Measurements from ENCODE around the gene CLMN. TPM values are rescaled to one million over a fixed set of nuclear protein-coding genes. Genes with fewer than 3 reads are reported as not detected.

Gene CLMN
- total and polyA plus RNA-seq, 2 donors, result 0.71 to 1.9 TPM

GRCh38 chr14:95311752-95312151 is 8.0 kb downstream of the CLMN start:
- peaks cover 0 to 4% of the 10 kb centered on the region in 2 donors for H3K27me3 ChIP-seq (ENCODE audit: control insufficient read depth in 2 of 2, insufficient read depth in 1 of 2, low read length in 1 of 2)
- WGBS, result 85% methylated on average over 7 of the region's 7 CpGs
- peaks cover 0 to 3% of the 10 kb centered on the region in 2 donors for H3K4me1 ChIP-seq (ENCODE audit: control insufficient read depth in 2 of 2, insufficient read depth in 2 of 2, low read length in 2 of 2)
- no peak overlapping the region for H3K27ac ChIP-seq (ENCODE audit: low read depth in 1 of 2, low read length in 1 of 2)
- no peak overlapping the region for H3K4me3 ChIP-seq (ENCODE audit: low read length in 2 of 2)
- H3K9me3 ChIP-seq (ENCODE audit: control insufficient read depth in 2 of 2, insufficient read depth in 1 of 2, low read length in 1 of 2), result no peaks in the 10 kb centered on the region
- H3K36me3 ChIP-seq (ENCODE audit: control insufficient read depth in 2 of 2, insufficient read depth in 2 of 2, low read length in 1 of 2), result no peaks in the 10 kb centered on the region
- no peak for DNase-seq (ENCODE audit: low read depth in 6 of 9, low spot score in 9 of 9)

- peaks cover 0 to 2% of the 10 kb centered on the region in 2 donors for H3K27me3 ChIP-seq (ENCODE audit: control insufficient read depth in 2 of 2, insufficient read depth in 1 of 2, low read length in 1 of 2)
- H3K4me1 ChIP-seq (ENCODE audit: control insufficient read depth in 2 of 2, insufficient read depth in 2 of 2, low read length in 2 of 2), result peaks cover 0 to 1% of the 10 kb centered on the region in 2 donors
- no peak for DNase-seq (ENCODE audit: low read depth in 6 of 9, low spot score in 9 of 9)
- H3K27ac ChIP-seq (ENCODE audit: low read depth in 1 of 2, low read length in 1 of 2), result no peak overlapping the region
- H3K36me3 ChIP-seq (ENCODE audit: control insufficient read depth in 2 of 2, insufficient read depth in 2 of 2, low read length in 1 of 2), result no peaks in the 10 kb centered on the region
- 94% methylated on average over 16 of the region's 16 CpGs for WGBS
- H3K9me3 ChIP-seq (ENCODE audit: control insufficient read depth in 2 of 2, insufficient read depth in 1 of 2, low read length in 1 of 2), result no peaks in the 10 kb centered on the region
- H3K4me3 ChIP-seq (ENCODE audit: low read length in 2 of 2), result no peak overlapping the region
These were observed 8.9 kb downstream of the CLMN start for GRCh38 chr14:95310635-95311380.

- 96% methylated on average over 10 of the region's 10 CpGs for WGBS
- Histone ChIP-seq H3K36me3 (ENCODE audit: control insufficient read depth in 2 of 2, insufficient read depth in 2 of 2, low read length in 1 of 2) (no peaks in the 10 kb centered on the region), H3K4me1 (ENCODE audit: control insufficient read depth in 2 of 2, insufficient read depth in 2 of 2, low read length in 2 of 2) (no peaks in the 10 kb centered on the region), H3K4me3 (ENCODE audit: low read length in 2 of 2) (no peak overlapping the region), H3K27me3 (ENCODE audit: control insufficient read depth in 2 of 2, insufficient read depth in 1 of 2, low read length in 1 of 2) (peaks cover 0 to 2% of the 10 kb centered on the region in 2 donors), H3K9me3 (ENCODE audit: control insufficient read depth in 2 of 2, insufficient read depth in 1 of 2, low read length in 1 of 2) (no peaks in the 10 kb centered on the region), H3K27ac (ENCODE audit: low read depth in 1 of 2, low read length in 1 of 2) (no peak overlapping the region)
- DNase-seq (ENCODE audit: low read depth in 6 of 9, low spot score in 9 of 9), result no peak
These were observed 10.3 kb downstream of the CLMN start for GRCh38 chr14:95309261-95310051.

GRCh38 chr14:95308073-95308472 is 11.6 kb downstream of the CLMN start:
- Histone ChIP-seq H3K4me1 (ENCODE audit: control insufficient read depth in 2 of 2, insufficient read depth in 2 of 2, low read length in 2 of 2) (no peaks in the 10 kb centered on the region), H3K27me3 (ENCODE audit: control insufficient read depth in 2 of 2, insufficient read depth in 1 of 2, low read length in 1 of 2) (peaks cover 0 to 2% of the 10 kb centered on the region in 2 donors), H3K36me3 (ENCODE audit: control insufficient read depth in 2 of 2, insufficient read depth in 2 of 2, low read length in 1 of 2) (no peaks in the 10 kb centered on the region), H3K27ac (ENCODE audit: low read depth in 1 of 2, low read length in 1 of 2) (no peak overlapping the region), H3K9me3 (ENCODE audit: control insufficient read depth in 2 of 2, insufficient read depth in 1 of 2, low read length in 1 of 2) (no peaks in the 10 kb centered on the region), H3K4me3 (ENCODE audit: low read length in 2 of 2) (no peak overlapping the region)
- WGBS, result 93% methylated on average over 1 of the region's 1 CpG
- DNase-seq (ENCODE audit: low read depth in 6 of 9, low spot score in 9 of 9), result no peak

- Histone ChIP-seq H3K27ac (ENCODE audit: low read depth in 1 of 2, low read length in 1 of 2) (no peak overlapping the region), H3K36me3 (ENCODE audit: control insufficient read depth in 2 of 2, insufficient read depth in 2 of 2, low read length in 1 of 2) (no peaks in the 10 kb centered on the region), H3K9me3 (ENCODE audit: control insufficient read depth in 2 of 2, insufficient read depth in 1 of 2, low read length in 1 of 2) (no peaks in the 10 kb centered on the region), H3K27me3 (ENCODE audit: control insufficient read depth in 2 of 2, insufficient read depth in 1 of 2, low read length in 1 of 2) (peaks cover 0 to 2% of the 10 kb centered on the region in 2 donors), H3K4me1 (ENCODE audit: control insufficient read depth in 2 of 2, insufficient read depth in 2 of 2, low read length in 2 of 2) (no peaks in the 10 kb centered on the region), H3K4me3 (ENCODE audit: low read length in 2 of 2) (no peak overlapping the region)
- no peak for DNase-seq (ENCODE audit: low read depth in 6 of 9, low spot score in 9 of 9)
- 80% methylated on average over 14 of the region's 14 CpGs for WGBS
These were observed 12.2 kb downstream of the CLMN start for GRCh38 chr14:95307402-95308041.

GRCh38 chr14:95305940-95306339 is 13.8 kb downstream of the CLMN start:
- Histone ChIP-seq H3K36me3 (ENCODE audit: control insufficient read depth in 2 of 2, insufficient read depth in 2 of 2, low read length in 1 of 2) (no peaks in the 10 kb centered on the region), H3K4me3 (ENCODE audit: low read length in 2 of 2) (no peak overlapping the region), H3K4me1 (ENCODE audit: control insufficient read depth in 2 of 2, insufficient read depth in 2 of 2, low read length in 2 of 2) (no peaks in the 10 kb centered on the region), H3K9me3 (ENCODE audit: control insufficient read depth in 2 of 2, insufficient read depth in 1 of 2, low read length in 1 of 2) (no peaks in the 10 kb centered on the region), H3K27me3 (ENCODE audit: control insufficient read depth in 2 of 2, insufficient read depth in 1 of 2, low read length in 1 of 2) (peaks cover 0 to 2% of the 10 kb centered on the region in 2 donors), H3K27ac (ENCODE audit: low read depth in 1 of 2, low read length in 1 of 2) (no peak overlapping the region)
- DNase-seq (ENCODE audit: low read depth in 6 of 9, low spot score in 9 of 9), result no peak
- 69% methylated on average over 4 of the region's 4 CpGs for WGBS

- H3K36me3 ChIP-seq (ENCODE audit: control insufficient read depth in 2 of 2, insufficient read depth in 2 of 2, low read length in 1 of 2), result no peaks in the 10 kb centered on the region
- no peaks in the 10 kb centered on the region for H3K9me3 ChIP-seq (ENCODE audit: control insufficient read depth in 2 of 2, insufficient read depth in 1 of 2, low read length in 1 of 2)
- no peak overlapping the region for H3K27ac ChIP-seq (ENCODE audit: low read depth in 1 of 2, low read length in 1 of 2)
- H3K4me3 ChIP-seq (ENCODE audit: low read length in 2 of 2), result no peak overlapping the region
- no peaks in the 10 kb centered on the region for H3K4me1 ChIP-seq (ENCODE audit: control insufficient read depth in 2 of 2, insufficient read depth in 2 of 2, low read length in 2 of 2)
- DNase-seq (ENCODE audit: low read depth in 6 of 9, low spot score in 9 of 9), result no peak
- H3K27me3 ChIP-seq (ENCODE audit: control insufficient read depth in 2 of 2, insufficient read depth in 1 of 2, low read length in 1 of 2), result peaks cover 0 to 2% of the 10 kb centered on the region in 2 donors
- 95% methylated on average over 7 of the region's 7 CpGs for WGBS
These were observed 14.6 kb downstream of the CLMN start for GRCh38 chr14:95305145-95305544.

GRCh38 chr14:95304342-95304741 is 15.4 kb downstream of the CLMN start:
- DNase-seq (ENCODE audit: low read depth in 6 of 9, low spot score in 9 of 9), result no peak
- peaks cover 0 to 2% of the 10 kb centered on the region in 2 donors for H3K27me3 ChIP-seq (ENCODE audit: control insufficient read depth in 2 of 2, insufficient read depth in 1 of 2, low read length in 1 of 2)
- H3K9me3 ChIP-seq (ENCODE audit: control insufficient read depth in 2 of 2, insufficient read depth in 1 of 2, low read length in 1 of 2), result no peaks in the 10 kb centered on the region
- no peak overlapping the region for H3K4me3 ChIP-seq (ENCODE audit: low read length in 2 of 2)
- WGBS, result 74% methylated on average over 3 of the region's 3 CpGs
- no peaks in the 10 kb centered on the region for H3K36me3 ChIP-seq (ENCODE audit: control insufficient read depth in 2 of 2, insufficient read depth in 2 of 2, low read length in 1 of 2)
- H3K27ac ChIP-seq (ENCODE audit: low read depth in 1 of 2, low read length in 1 of 2), result no peak overlapping the region
- H3K4me1 ChIP-seq (ENCODE audit: control insufficient read depth in 2 of 2, insufficient read depth in 2 of 2, low read length in 2 of 2), result no peaks in the 10 kb centered on the region

- no peaks in the 10 kb centered on the region for H3K9me3 ChIP-seq (ENCODE audit: control insufficient read depth in 2 of 2, insufficient read depth in 1 of 2, low read length in 1 of 2)
- H3K4me1 ChIP-seq (ENCODE audit: control insufficient read depth in 2 of 2, insufficient read depth in 2 of 2, low read length in 2 of 2), result no peaks in the 10 kb centered on the region
- 92% methylated on average over 4 of the region's 4 CpGs for WGBS
- H3K36me3 ChIP-seq (ENCODE audit: control insufficient read depth in 2 of 2, insufficient read depth in 2 of 2, low read length in 1 of 2), result no peaks in the 10 kb centered on the region
- H3K4me3 ChIP-seq (ENCODE audit: low read length in 2 of 2), result no peak overlapping the region
- DNase-seq (ENCODE audit: low read depth in 6 of 9, low spot score in 9 of 9), result no peak
- H3K27ac ChIP-seq (ENCODE audit: low read depth in 1 of 2, low read length in 1 of 2), result no peak overlapping the region
- H3K27me3 ChIP-seq (ENCODE audit: control insufficient read depth in 2 of 2, insufficient read depth in 1 of 2, low read length in 1 of 2), result peaks cover 0 to 2% of the 10 kb centered on the region in 2 donors
These were observed 16.2 kb downstream of the CLMN start for GRCh38 chr14:95303552-95303951.
